WTC11 (cell line): ENCODE measurements around the gene EBF3.

ENCODE experiments used
- CBFB ChIP-seq: sonication (generic); formaldehyde crosslinking; IDR thresholded peaks from 2 replicates; pipeline ENCODE4 v1.8.1; 2022; ENCODE audit warnings: mild to moderate bottlenecking, low read depth, missing genetic modification reagents
- CREM ChIP-seq: sonication (generic); formaldehyde crosslinking; IDR thresholded peaks from 2 replicates; pipeline ENCODE4 v1.8.1; 2022; ENCODE audit warnings: mild to moderate bottlenecking, missing genetic modification reagents, moderate library complexity
- MAX ChIP-seq: sonication (generic); formaldehyde crosslinking; IDR thresholded peaks from 2 replicates; pipeline ENCODE4 v1.8.0; 2022; ENCODE audit warnings: mild to moderate bottlenecking, missing genetic modification reagents
- TF ChIP-seq, protein P1 (sequence below): fragments of 200-600 bp; IDR thresholded peaks from 2 replicates; pipeline ENCODE4 v1.8.0; 2022; ENCODE audit warnings: antibody characterized with exemption

- TF ChIP-seq CBFB (CRISPR knock-in tag), result no peak
- TF ChIP-seq, protein P1, sequence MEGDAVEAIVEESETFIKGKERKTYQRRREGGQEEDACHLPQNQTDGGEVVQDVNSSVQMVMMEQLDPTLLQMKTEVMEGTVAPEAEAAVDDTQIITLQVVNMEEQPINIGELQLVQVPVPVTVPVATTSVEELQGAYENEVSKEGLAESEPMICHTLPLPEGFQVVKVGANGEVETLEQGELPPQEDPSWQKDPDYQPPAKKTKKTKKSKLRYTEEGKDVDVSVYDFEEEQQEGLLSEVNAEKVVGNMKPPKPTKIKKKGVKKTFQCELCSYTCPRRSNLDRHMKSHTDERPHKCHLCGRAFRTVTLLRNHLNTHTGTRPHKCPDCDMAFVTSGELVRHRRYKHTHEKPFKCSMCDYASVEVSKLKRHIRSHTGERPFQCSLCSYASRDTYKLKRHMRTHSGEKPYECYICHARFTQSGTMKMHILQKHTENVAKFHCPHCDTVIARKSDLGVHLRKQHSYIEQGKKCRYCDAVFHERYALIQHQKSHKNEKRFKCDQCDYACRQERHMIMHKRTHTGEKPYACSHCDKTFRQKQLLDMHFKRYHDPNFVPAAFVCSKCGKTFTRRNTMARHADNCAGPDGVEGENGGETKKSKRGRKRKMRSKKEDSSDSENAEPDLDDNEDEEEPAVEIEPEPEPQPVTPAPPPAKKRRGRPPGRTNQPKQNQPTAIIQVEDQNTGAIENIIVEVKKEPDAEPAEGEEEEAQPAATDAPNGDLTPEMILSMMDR, result no peak
- no peak for TF ChIP-seq MAX (CRISPR knock-in tag)
- no peak for TF ChIP-seq CREM
These were observed 171.2 kb downstream of the EBF3 start for GRCh38 chr10:129792864-129793263.
